Fibroblast of lung (primary cell): Measurements from ENCODE around the gene HOXA13.

Experiments used
- EZH2 ChIP-seq: IDR thresholded peaks from 2 replicates; pipeline ENCODE4 v1.5.1; 2012; ENCODE audit warnings: low read length, control low read depth, mild to moderate bottlenecking; ENCODE audit errors: missing control alignments
- TF ChIP-seq, protein P1 (sequence below), 2 donors: IDR thresholded peaks in 1 of 2; conservative IDR thresholded peaks in 1 of 2; 1 replicate in 1 of 2; 2 replicates in 1 of 2; pipeline ENCODE4 v1.5.1; 2011 to 2012; ENCODE audit warnings: low read length in 2 of 2, control low read depth in 1 of 2, inconsistent platforms in 1 of 2, low read depth in 1 of 2, mild to moderate bottlenecking in 1 of 2

DNA sequence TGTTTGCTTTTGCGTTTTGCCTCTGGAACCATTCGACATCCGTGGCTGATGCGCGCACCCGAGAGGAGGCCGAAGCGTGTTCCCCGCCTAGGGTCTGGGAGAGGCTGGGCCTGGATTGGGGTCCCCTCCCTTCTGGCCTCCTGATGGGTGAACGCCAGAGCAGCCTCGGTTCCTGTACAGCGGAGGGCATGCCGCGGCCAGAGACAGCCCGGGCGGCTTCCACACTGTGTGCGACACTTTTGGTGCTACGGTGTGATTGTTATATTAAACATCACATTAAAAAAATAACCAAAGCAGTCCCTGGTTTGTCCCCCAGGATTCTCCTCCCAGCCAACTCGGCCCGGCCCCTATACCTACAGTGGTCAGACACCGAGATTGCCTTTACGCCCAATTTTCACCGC, 39.7 kb downstream of the HOXA13 start:
- TF ChIP-seq, protein P1, sequence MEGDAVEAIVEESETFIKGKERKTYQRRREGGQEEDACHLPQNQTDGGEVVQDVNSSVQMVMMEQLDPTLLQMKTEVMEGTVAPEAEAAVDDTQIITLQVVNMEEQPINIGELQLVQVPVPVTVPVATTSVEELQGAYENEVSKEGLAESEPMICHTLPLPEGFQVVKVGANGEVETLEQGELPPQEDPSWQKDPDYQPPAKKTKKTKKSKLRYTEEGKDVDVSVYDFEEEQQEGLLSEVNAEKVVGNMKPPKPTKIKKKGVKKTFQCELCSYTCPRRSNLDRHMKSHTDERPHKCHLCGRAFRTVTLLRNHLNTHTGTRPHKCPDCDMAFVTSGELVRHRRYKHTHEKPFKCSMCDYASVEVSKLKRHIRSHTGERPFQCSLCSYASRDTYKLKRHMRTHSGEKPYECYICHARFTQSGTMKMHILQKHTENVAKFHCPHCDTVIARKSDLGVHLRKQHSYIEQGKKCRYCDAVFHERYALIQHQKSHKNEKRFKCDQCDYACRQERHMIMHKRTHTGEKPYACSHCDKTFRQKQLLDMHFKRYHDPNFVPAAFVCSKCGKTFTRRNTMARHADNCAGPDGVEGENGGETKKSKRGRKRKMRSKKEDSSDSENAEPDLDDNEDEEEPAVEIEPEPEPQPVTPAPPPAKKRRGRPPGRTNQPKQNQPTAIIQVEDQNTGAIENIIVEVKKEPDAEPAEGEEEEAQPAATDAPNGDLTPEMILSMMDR (conservative IDR thresholded peaks at IDR 0.05 in 1 of 2, IDR thresholded peaks at IDR 0.05 in 1 of 2; ENCODE audit: low read depth in 1 of 2, low read length in 2 of 2), result no peak
- TF ChIP-seq EZH2, result no peak
